GM12864 (cell line): ENCODE results near the gene WFS1.

ENCODE experiments used
- DNase-seq: peaks from one replicate; pipeline ENCODE4 v3.0.0-alpha.2; 2011; ENCODE audit warnings: low read depth
- H3K4me3 ChIP-seq: 2 replicates; pipeline ENCODE4 v1.5.1; 2011; ENCODE audit warnings: mild to moderate bottlenecking, low read depth, low read length, control low read depth
- TF ChIP-seq, protein P1 (sequence below): IDR thresholded peaks from 2 replicates; pipeline ENCODE4 v1.5.1; 2011; ENCODE audit warnings: low read depth, mild to moderate bottlenecking, moderate library complexity, low read length, control low read depth, inconsistent platforms; ENCODE audit errors: missing control alignments

The WFS1 gene

DNA sequence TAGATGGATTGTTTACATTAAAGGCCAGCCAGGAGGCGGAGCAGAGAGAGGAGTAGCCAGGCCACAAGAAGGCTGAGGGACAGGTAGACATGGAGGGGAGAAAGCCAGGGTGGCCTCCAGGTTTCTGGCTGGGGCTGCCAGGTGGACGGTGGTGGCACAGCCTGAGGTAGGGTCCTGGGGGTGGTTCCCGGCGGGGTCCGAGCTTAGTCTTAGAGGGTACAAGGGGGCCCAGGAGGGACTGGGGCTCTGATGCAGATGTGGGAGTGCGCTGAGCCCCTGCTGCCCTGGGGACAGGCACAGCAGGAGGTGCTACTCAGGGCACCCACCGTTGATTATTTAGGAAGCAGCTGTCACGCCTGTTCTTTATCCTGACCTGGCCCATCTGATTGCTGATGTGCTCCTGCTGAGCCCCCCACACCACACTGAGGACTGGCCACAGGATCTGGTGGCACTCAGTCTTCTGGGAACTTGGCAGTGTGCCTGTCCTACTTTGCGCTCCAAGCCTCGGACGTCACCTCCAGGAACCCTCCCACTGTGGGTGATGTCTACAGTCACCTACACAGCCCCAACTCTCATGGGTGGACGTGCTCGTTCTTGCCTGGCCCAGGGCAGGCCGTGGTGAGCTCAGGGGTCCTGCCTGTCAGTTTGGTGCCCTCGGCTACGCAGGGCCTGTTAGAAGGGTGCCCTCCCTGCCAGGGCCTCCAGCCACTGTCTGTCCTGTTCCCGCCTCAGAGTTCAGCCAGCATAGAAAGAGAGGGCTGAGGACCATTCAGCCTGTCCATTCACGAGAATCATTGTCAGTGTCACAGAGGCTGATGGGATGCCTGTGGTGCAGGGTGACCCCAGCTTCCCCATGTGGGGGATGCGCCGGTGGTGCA, 12.0 kb downstream of the WFS1 start:
- H3K4me3 ChIP-seq, result no peak overlapping the region
- TF ChIP-seq, protein P1, sequence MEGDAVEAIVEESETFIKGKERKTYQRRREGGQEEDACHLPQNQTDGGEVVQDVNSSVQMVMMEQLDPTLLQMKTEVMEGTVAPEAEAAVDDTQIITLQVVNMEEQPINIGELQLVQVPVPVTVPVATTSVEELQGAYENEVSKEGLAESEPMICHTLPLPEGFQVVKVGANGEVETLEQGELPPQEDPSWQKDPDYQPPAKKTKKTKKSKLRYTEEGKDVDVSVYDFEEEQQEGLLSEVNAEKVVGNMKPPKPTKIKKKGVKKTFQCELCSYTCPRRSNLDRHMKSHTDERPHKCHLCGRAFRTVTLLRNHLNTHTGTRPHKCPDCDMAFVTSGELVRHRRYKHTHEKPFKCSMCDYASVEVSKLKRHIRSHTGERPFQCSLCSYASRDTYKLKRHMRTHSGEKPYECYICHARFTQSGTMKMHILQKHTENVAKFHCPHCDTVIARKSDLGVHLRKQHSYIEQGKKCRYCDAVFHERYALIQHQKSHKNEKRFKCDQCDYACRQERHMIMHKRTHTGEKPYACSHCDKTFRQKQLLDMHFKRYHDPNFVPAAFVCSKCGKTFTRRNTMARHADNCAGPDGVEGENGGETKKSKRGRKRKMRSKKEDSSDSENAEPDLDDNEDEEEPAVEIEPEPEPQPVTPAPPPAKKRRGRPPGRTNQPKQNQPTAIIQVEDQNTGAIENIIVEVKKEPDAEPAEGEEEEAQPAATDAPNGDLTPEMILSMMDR, result no peak
- DNase-seq, result no peak

DNA sequence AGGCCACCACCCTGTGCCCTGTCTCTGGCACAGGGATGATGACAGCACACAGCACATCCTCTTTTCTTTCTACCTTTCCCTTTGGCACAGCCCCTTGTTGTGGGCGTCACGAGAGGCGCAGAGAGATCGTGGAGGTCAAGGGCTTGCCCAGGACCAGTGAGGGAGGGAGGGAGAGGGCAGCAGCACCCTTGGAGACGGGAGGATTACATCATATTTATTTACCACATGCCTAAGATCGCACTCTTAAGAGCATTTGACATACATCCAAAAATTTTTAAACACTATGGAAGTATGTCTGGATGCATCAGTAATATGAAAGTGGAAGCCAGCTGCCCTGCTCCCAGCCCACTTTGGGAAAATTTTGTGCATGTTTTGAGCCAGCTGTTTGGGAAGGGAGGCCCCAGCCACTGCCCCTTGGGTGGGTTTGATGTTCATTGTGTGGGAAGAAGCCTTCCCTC, 12.7 kb downstream of the WFS1 start:
- no peak for DNase-seq
- TF ChIP-seq, protein P1, result no peak
- H3K4me3 ChIP-seq, result no peak overlapping the region

DNA sequence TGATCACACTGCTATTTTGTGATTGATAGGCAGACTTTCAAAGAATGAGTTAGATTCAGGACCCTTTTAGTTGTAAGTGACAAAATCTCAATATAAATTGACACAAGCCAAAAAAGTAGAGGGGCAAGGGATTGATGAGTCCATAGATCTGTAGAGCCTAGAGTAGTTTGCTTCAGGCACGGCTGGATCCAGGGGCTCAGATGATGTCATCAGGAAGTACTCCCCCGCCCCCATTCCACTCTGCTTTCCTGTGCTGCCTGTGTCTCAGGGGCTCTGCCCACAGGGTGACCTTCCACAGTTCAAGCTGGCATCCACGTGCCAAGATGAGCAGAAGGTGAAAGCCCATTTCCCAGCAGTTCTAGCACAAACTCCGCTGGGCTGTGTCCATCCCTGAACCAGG, 13.6 kb downstream of the WFS1 start:
- no peak for DNase-seq
- TF ChIP-seq, protein P1, result no peak
- H3K4me3 ChIP-seq, result no peak overlapping the region

DNA sequence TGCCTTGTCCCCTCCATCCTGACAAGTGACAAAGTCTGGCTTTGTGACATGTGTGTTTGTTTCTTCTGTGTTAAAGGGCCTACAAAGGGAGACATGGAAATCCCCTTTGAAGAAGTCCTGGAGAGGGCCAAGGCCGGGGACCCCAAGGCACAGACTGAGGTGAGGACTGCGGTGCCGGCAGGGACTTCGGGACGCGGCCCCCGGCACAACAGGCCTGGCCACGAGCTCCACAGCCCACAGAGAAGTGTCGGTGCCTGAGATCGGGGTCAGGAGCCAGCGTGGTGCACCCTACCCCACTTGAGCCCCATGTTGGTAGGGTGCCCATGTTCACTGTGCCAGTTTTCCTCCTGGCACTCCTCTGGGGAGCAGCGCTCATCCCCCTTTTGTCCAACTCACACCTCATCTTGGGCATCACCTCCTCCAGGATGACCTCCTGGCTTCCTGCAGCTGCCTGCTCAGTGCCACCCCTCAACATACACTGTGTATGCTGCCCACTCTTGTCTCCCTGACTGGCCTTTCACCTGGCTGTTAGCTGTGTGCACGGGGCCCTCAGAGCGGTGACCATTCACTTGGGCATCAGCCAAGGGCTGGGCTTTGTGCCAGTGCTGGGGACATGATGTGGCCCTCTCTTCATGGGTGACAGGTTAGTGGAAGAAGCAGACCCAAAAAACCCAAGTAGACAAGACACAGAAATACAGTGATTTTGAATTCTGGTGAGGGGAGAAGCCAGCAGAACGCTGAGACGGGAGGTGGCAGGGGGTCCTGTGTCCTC, 17.6 kb downstream of the WFS1 start:
- DNase-seq, result no peak
- TF ChIP-seq, protein P1, result no peak
- H3K4me3 ChIP-seq, result no peak overlapping the region

DNA sequence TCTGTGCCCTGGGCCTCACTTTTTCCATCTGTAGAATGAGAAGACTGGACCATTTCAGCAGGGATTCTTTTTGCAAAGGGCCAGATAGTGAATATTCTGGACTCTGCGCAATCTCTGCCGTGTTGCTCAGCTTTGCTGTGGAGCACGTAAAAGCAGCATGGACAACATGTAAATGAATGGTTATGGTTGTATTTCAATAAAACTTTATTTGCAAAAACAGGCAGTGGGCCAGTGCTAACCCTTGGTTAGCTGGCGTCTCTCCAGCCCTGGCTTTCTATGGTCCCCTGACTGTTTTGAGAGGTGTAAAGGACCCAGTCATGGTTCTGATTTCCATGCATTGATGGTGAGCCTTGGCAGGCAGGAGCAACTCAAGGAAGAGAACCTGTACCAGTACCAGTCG, 18.7 kb downstream of the WFS1 start:
- DNase-seq, result no peak
- no peak overlapping the region for H3K4me3 ChIP-seq
- TF ChIP-seq, protein P1, result no peak

DNA sequence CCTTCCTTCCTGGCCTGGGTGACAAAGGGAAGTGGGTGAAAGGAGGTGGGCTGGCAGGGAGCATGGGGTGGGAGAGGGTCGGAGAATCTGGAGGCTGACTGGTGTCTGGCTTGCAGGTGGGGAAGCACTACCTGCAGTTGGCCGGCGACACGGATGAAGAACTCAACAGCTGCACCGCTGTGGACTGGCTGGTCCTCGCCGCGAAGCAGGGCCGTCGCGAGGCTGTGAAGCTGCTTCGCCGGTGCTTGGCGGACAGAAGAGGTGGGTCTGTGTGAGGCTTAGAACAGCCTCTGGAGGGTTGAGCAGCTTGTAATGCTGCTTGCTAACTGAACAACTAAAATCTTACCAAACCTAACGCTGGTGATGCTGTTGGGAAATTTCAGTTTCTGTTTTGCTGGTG, 19.2 kb downstream of the WFS1 start:
- no peak for DNase-seq
- TF ChIP-seq, protein P1, result no peak
- H3K4me3 ChIP-seq, result no peak overlapping the region
